ENCODE data around the gene PLEKHA1.

GRCh38 chr10:122450353-122450990 lies 76.0 kb downstream of the PLEKHA1 start:
- TF ChIP-seq SMC3 (IDR thresholded peaks at IDR 0.05; ENCODE audit: low read depth, low read length), result no peak
- TF ChIP-seq CTCF (IDR thresholded peaks at IDR 0.05), result no peak
- no peak for TF ChIP-seq RCOR1 (IDR thresholded peaks at IDR 0.05; ENCODE audit: low read length)
- no peak for TF ChIP-seq EZH2phosphoT487 (IDR thresholded peaks at IDR 0.05; ENCODE audit: borderline replicate concordance, low read depth)
- TF ChIP-seq TAF1 (IDR thresholded peaks at IDR 0.05; ENCODE audit: borderline replicate concordance, low read depth, low read length), result no peak
- no peak for TF ChIP-seq NRF1 (IDR thresholded peaks at IDR 0.05; ENCODE audit: low read depth, low read length)
- no peak for TF ChIP-seq POLR2AphosphoS5 (IDR thresholded peaks at IDR 0.05; ENCODE audit: low read depth, low read length)
- TF ChIP-seq EP300 (IDR thresholded peaks at IDR 0.05; ENCODE audit: borderline replicate concordance in 1 of 2, low read depth in 1 of 2, low read length in 1 of 2), result no peak
- TF ChIP-seq, protein P1, sequence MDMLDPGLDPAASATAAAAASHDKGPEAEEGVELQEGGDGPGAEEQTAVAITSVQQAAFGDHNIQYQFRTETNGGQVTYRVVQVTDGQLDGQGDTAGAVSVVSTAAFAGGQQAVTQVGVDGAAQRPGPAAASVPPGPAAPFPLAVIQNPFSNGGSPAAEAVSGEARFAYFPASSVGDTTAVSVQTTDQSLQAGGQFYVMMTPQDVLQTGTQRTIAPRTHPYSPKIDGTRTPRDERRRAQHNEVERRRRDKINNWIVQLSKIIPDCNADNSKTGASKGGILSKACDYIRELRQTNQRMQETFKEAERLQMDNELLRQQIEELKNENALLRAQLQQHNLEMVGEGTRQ (IDR thresholded peaks at IDR 0.05; ENCODE audit: borderline replicate concordance, low read depth, low read length), result no peak
- peak; percentile 14; the same call in 1 of the 2 replicates for TF ChIP-seq TCF12 (IDR thresholded peaks at IDR 0.05)
- TF ChIP-seq YY1 (IDR thresholded peaks at IDR 0.05; ENCODE audit: low read depth), result no peak
- no peak for TF ChIP-seq FOXM1 (IDR thresholded peaks at IDR 0.05; ENCODE audit: low read depth)
